ENCODE measurements around the gene SAP30BP. TPM values are rescaled to one million over a fixed set of nuclear protein-coding genes. Genes with fewer than 3 reads are reported as not detected.

The SAP30BP gene
- polyA plus RNA-seq, 4 donors: 89.1 to 103 (median 97.9) TPM

DNA sequence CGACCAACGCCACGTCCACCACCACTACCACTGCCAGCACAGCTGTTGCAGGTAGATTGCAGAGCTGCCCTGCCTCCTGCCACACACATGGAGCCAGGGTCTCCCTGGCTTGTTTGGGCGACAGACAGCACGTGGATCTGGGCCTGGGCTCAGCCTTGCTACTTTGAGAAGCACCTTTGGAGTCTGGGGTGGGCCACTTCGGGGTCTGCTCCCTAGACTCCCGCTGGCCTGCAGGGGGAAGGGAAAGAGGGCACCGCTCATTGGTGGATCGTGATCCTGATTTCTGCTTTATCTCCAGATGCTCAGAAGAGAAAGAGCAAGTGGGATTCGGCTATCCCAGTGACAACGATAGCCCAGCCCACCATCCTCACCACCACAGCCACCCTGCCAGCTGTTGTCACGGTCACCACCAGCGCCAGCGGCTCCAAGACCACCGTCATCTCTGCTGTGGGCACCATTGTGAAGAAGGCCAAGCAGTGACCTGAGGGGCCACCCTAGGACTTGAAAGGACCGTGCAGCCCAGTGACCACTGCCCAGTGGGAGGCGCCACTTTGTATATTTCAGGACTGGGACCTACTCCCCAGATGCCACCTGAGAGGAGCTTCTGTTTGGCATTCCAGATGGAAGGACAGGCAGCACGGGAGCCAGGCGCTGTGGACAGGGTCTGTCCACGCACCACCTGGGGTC lies 39.0 kb downstream of the SAP30BP start:
- DNase-seq (ENCODE audit: low read depth in 4 of 4, low spot score in 2 of 4): no peak

DNA sequence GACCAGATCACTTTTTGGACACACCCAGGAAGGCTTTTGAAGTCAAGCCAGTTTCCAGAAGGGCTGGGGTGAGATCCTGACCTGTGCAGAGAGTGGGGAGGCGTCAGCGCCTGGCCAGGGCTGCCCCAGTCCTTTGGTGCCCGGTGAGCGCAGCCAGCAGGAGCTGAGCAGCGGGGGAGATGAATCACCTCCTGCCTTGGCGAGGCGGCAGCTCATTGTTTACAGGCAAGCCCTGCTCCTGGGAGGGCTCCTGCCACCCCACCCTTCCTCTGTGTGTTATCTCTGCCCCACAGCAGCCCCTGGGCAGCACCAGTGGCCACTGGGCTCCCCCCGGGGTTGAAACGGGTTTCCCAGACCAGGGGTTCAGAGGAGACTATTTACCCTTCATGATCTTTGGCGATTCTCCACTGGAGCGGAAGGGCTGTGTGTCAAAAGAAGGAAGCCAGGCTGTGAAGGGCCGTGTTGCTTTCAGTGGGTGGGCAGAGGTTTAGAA lies 40.0 kb downstream of the SAP30BP start:
- no peak for DNase-seq (ENCODE audit: low read depth in 4 of 4, low spot score in 2 of 4)

GRCh38 chr17:75712446-75712845 lies 45.3 kb downstream of the SAP30BP start:
- no peak for DNase-seq (ENCODE audit: low read depth in 4 of 4, low spot score in 2 of 4)

DNA sequence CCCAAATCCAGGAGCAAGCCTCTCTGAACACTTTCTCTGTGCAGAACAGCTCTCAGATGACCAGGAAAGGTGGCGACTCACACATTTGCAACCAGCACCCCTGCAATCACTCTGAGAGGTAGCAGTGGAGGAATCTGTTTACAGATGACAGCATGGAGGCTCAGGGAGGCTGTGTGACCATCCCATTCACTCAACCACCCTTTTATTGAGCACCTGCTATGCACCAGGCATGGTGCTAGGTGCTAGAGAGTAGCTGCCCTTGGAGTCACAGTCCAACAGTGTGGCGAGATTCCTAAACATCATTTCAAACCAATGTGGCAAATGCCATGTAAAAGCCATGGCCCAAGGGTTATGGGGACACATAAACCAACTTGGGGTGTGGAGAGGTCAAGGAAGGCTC lies 52.6 kb downstream of the SAP30BP start:
- DNase-seq (ENCODE audit: low read depth in 4 of 4, low spot score in 2 of 4): no peak

GRCh38 chr17:75720656-75721462 lies 53.7 kb downstream of the SAP30BP start, which contains the start of gene ITGB4:
Gene ITGB4, plus strand, starts transcription at chr17:75721459. Its CDS starts 3,245 bp downstream, at chr17:75724704.
- DNase-seq (ENCODE audit: low read depth in 4 of 4, low spot score in 2 of 4): peak in 3 of 4 donors; percentile 9 to 31 (median 19)

- DNase-seq (ENCODE audit: low read depth in 4 of 4, low spot score in 2 of 4): no peak
Observed at GRCh38 chr17:75721463-75722011, 54.4 kb downstream of the SAP30BP start.

GRCh38 chr17:75722076-75722475 lies 54.9 kb downstream of the SAP30BP start:
- DNase-seq (ENCODE audit: low read depth in 4 of 4, low spot score in 2 of 4): no peak

- DNase-seq (ENCODE audit: low read depth in 4 of 4, low spot score in 2 of 4): no peak
Observed at GRCh38 chr17:75722542-75723095, 55.5 kb downstream of the SAP30BP start.

GRCh38 chr17:75723171-75723930 lies 56.2 kb downstream of the SAP30BP start:
- DNase-seq (ENCODE audit: low read depth in 4 of 4, low spot score in 2 of 4): no peak

DNA sequence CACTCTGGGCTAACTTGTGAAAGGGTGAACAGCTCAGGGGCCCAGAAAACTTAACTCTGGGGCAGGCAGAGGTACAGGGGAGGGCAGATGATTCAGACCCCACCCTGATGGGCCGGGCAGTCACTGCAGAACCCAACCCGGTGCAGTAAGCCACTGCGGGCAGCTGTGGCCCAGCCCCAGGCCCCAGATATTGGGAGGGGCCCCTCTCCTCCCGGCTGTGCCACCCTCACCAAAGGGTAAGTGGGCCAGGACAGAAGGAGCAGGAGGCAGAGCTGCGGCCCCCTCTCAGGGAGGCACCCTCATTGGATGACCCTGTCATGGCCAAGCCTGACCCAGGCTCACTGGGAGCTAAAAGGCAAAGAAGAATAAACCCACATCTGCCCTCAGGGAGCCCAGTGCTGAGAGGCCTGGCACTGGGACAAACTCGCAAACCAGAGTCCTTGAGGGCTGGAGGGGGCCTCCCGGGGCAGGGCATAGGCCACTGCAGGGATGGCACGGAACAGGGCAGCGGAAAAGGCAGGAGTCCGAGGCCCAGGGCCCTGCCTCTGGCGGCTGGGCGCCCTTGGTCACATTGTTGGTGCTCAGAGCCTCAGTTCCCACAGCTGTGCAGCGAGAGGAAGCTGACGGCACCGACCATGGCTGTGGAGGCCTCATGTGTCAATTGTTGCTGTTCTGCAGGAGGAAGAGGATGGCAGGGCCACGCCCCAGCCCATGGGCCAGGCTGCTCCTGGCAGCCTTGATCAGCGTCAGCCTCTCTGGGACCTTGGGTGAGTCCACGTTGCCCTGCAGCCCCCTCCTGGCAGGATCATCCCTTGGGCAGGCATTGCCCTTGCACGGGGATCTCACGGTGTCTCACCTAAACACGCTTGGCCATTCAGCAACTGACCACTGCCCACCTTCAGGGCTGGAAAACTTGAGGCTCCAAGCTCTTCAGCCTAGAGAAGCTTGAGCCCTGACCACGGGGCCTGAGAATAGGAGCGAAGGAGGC lies 57.2 kb downstream of the SAP30BP start:
- DNase-seq (ENCODE audit: low read depth in 4 of 4, low spot score in 2 of 4): no peak

- DNase-seq (ENCODE audit: low read depth in 4 of 4, low spot score in 2 of 4): no peak
Observed at GRCh38 chr17:75725504-75725903, 58.4 kb downstream of the SAP30BP start.

GRCh38 chr17:75727391-75727790 lies 60.3 kb downstream of the SAP30BP start:
- DNase-seq (ENCODE audit: low read depth in 4 of 4, low spot score in 2 of 4): no peak

DNA sequence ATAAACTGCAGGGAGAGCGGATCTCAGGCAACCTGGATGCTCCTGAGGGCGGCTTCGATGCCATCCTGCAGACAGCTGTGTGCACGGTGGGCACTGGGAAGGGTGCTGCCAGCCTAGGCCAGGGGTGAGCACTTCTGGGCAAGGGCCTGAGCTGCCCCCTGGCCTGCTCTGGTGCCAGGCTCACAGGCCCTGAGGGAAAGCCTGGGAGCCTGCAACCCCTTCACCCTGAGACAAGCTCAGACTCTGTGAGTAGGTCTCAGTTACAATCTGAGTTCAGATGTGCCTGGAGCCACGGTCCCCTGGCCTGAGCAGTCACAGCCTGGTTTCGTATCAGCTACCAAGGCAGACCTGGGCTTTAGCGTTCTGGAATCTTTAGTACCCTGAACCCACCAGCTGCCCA lies 62.2 kb downstream of the SAP30BP start:
- DNase-seq (ENCODE audit: low read depth in 4 of 4, low spot score in 2 of 4): no peak

DNA sequence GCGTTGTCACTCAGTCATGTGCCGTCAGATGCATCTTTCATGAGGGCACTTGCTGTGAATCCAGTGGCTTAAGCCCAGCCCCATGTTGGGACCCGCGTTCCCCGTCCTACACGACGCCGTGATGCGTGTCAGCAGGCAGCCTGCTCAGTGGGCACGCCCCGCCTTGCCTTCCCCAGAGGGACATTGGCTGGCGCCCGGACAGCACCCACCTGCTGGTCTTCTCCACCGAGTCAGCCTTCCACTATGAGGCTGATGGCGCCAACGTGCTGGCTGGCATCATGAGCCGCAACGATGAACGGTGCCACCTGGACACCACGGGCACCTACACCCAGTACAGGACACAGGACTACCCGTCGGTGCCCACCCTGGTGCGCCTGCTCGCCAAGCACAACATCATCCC lies 62.9 kb downstream of the SAP30BP start:
- DNase-seq (ENCODE audit: low read depth in 4 of 4, low spot score in 2 of 4): no peak

DNA sequence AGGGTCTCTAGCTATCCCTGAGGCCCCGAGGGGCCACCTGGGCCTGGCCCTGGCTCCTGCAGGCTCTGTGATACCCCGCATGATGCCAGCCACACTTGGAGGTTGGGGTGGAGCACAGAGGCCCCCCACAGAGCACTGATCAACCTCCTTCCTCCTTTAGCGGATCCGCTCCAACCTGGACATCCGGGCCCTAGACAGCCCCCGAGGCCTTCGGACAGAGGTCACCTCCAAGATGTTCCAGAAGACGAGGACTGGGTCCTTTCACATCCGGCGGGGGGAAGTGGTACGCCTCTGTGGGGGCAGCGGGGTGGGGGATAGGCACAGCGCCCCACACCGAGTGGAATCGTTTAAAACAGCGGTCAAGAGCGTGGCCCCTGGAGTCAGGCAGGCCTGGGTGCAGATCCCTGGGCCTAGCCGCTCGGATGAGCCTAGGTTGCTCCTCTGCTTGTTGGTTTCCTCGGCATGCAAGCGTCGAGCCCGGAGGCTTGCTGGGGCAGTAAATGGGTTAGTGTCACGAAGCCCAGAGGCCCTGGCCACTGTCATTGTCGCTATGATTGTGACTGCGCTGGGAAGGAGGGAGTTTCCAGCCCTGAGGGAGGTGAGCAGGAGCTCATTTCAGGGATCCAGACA lies 64.1 kb downstream of the SAP30BP start:
- DNase-seq (ENCODE audit: low read depth in 4 of 4, low spot score in 2 of 4): no peak

DNA sequence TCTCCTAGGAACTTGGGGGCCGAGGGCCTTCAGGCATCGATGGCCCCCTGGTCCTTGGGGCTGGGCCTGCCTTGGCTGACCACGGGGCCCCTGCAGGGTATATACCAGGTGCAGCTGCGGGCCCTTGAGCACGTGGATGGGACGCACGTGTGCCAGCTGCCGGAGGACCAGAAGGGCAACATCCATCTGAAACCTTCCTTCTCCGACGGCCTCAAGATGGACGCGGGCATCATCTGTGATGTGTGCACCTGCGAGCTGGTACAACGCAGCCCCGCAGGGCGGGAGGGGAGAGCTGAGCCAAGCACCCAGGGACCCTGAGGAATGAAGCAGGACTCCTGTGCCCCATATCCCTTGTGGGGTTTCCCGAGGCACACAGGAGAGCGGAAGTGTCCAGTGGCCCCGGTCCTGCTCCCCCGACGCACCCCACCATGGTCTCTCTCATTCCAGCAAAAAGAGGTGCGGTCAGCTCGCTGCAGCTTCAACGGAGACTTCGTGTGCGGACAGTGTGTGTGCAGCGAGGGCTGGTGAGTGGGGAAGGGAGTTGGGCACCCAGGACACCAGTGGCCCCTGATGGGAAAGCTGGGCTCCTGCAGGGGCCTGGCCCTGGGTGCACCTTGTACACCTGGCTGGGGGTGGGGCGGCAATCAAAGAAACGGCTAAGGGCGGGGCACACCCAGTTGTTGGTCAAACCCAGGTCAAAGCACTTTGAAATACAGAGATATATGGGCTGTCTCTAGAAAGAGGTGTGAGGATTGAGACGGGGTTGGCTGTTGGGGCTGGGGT lies 64.8 kb downstream of the SAP30BP start:
- no peak for DNase-seq (ENCODE audit: low read depth in 4 of 4, low spot score in 2 of 4)

GRCh38 chr17:75733471-75733870 lies 66.3 kb downstream of the SAP30BP start:
- no peak for DNase-seq (ENCODE audit: low read depth in 4 of 4, low spot score in 2 of 4)

DNA sequence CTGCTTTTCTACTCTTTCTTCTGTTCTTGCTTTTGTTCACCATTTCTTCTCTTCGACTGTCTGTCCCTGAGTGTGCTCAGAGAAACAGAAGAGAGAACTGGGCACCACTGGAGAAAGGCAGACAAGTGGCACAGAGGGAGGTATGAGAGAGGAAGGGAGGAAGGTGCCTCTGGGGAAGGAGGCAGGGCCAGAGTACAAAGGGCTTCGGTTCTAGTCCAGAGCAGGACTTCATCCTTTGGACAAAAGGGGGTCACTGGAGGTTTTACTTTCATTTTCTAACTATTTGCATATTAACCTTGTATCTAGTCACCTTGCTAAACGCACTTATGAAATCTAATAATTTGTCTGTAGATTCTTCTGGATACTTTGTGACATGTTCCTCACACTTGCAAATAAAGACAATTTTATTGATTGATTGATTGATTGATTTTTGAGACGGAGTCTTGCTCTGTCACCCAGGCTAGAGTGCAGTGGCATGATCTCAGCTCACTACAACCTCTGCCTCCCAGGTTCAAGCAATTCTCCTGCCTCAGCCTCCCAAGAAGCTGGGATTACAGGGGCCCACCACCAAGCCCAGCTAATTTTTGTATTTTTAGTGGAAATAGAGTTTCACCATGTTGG lies 67.6 kb downstream of the SAP30BP start:
- no peak for DNase-seq (ENCODE audit: low read depth in 4 of 4, low spot score in 2 of 4)
